ENCODE measurements around the gene VTN. TPM values are rescaled to one million over a fixed set of nuclear protein-coding genes. Genes with fewer than 3 reads are reported as not detected.

VTN gene
- 0.24 and 0.32 TPM in 2 replicates for total RNA-seq (2014; rRNA removed; shearing (Covaris generic))
- 1.5 and 2.1 TPM in 2 replicates for polyA plus RNA-seq (2015; cell fraction: cytosol; rRNA removed)
- 0.35 and 6.2 TPM in 2 replicates for polyA plus RNA-seq (2015; cell fraction: nucleus; rRNA removed)

- peak; percentile 50 for DNase-seq (ENCODE audit: low read depth, low spot score)
- in situ Hi-C loops (cut with HindIII; ENCODE audit: low pct_unique_long_range_greater_than_20kb, low sequenced_read_pairs) = no loop called here
These were observed at the start of gene VTN for GRCh38 chr17:28370035-28370743. Gene VTN, minus strand, starts transcription at chr17:28370307. Its CDS starts 104 bp downstream, at chr17:28370203.

GRCh38 chr17:28416703-28417311 is 46.7 kb upstream of the VTN start:
- DNase-seq (ENCODE audit: low read depth, low spot score) = peak; percentile 85
- in situ Hi-C loops (cut with HindIII; ENCODE audit: low pct_unique_long_range_greater_than_20kb, low sequenced_read_pairs) = no loop called here

GRCh38 chr17:28415886-28416285 is 45.8 kb upstream of the VTN start:
- no peak for DNase-seq (ENCODE audit: low read depth, low spot score)
- in situ Hi-C loops (cut with HindIII; ENCODE audit: low pct_unique_long_range_greater_than_20kb, low sequenced_read_pairs) = no loop called here

GRCh38 chr17:28413804-28414203 is 43.7 kb upstream of the VTN start:
- in situ Hi-C loops (cut with HindIII; ENCODE audit: low pct_unique_long_range_greater_than_20kb, low sequenced_read_pairs) = no loop called here

GRCh38 chr17:28412099-28412498 is 42.0 kb upstream of the VTN start:
- DNase-seq (ENCODE audit: low read depth, low spot score) = no peak
- in situ Hi-C loops (cut with HindIII; ENCODE audit: low pct_unique_long_range_greater_than_20kb, low sequenced_read_pairs) = no loop called here

More at GRCh38 chr17:28413804-28414203, 43.7 kb upstream of the VTN start:
- no peak for DNase-seq (ENCODE audit: low read depth, low spot score)

GRCh38 chr17:28407974-28408306 is 37.8 kb upstream of the VTN start:
- in situ Hi-C loops (cut with HindIII; ENCODE audit: low pct_unique_long_range_greater_than_20kb, low sequenced_read_pairs) = no loop called here
- DNase-seq (ENCODE audit: low read depth, low spot score) = no peak

- no peak for DNase-seq (ENCODE audit: low read depth, low spot score)
- in situ Hi-C loops (cut with HindIII; ENCODE audit: low pct_unique_long_range_greater_than_20kb, low sequenced_read_pairs) = no loop called here
These were observed 37.2 kb upstream of the VTN start for GRCh38 chr17:28407130-28407973.

GRCh38 chr17:28406473-28406814 is 36.3 kb upstream of the VTN start:
- DNase-seq (ENCODE audit: low read depth, low spot score) = no peak
- in situ Hi-C loops (cut with HindIII; ENCODE audit: low pct_unique_long_range_greater_than_20kb, low sequenced_read_pairs) = no loop called here

- in situ Hi-C loops (cut with HindIII; ENCODE audit: low pct_unique_long_range_greater_than_20kb, low sequenced_read_pairs) = no loop called here
- DNase-seq (ENCODE audit: low read depth, low spot score) = peak; percentile 41
These were observed 35.7 kb upstream of the VTN start, which contains the start of gene SLC46A1 for GRCh38 chr17:28405632-28406472. Gene SLC46A1, minus strand, starts transcription at chr17:28406212. Its CDS starts 98 bp downstream, at chr17:28406114.

- no peak for DNase-seq (ENCODE audit: low read depth, low spot score)
- in situ Hi-C loops (cut with HindIII; ENCODE audit: low pct_unique_long_range_greater_than_20kb, low sequenced_read_pairs) = no loop called here
These were observed 34.9 kb upstream of the VTN start for GRCh38 chr17:28404812-28405570.

GRCh38 chr17:28404461-28404811 is 34.3 kb upstream of the VTN start:
- in situ Hi-C loops (cut with HindIII; ENCODE audit: low pct_unique_long_range_greater_than_20kb, low sequenced_read_pairs) = no loop called here

GRCh38 chr17:28404007-28404406 is 33.9 kb upstream of the VTN start:
- in situ Hi-C loops (cut with HindIII; ENCODE audit: low pct_unique_long_range_greater_than_20kb, low sequenced_read_pairs) = no loop called here
- DNase-seq (ENCODE audit: low read depth, low spot score) = no peak

More at GRCh38 chr17:28404461-28404811, 34.3 kb upstream of the VTN start:
- DNase-seq (ENCODE audit: low read depth, low spot score) = no peak

- no peak for DNase-seq (ENCODE audit: low read depth, low spot score)
- in situ Hi-C loops (cut with HindIII; ENCODE audit: low pct_unique_long_range_greater_than_20kb, low sequenced_read_pairs) = no loop called here
These were observed 32.7 kb upstream of the VTN start for GRCh38 chr17:28402844-28403243.

- in situ Hi-C loops (cut with HindIII; ENCODE audit: low pct_unique_long_range_greater_than_20kb, low sequenced_read_pairs) = no loop called here
These were observed 32.1 kb upstream of the VTN start for GRCh38 chr17:28402224-28402630.

GRCh38 chr17:28399808-28400207 is 29.7 kb upstream of the VTN start:
- in situ Hi-C loops (cut with HindIII; ENCODE audit: low pct_unique_long_range_greater_than_20kb, low sequenced_read_pairs) = no loop called here
- no peak for DNase-seq (ENCODE audit: low read depth, low spot score)

More at GRCh38 chr17:28402224-28402630, 32.1 kb upstream of the VTN start:
- no peak for DNase-seq (ENCODE audit: low read depth, low spot score)

- DNase-seq (ENCODE audit: low read depth, low spot score) = no peak
- in situ Hi-C loops (cut with HindIII; ENCODE audit: low pct_unique_long_range_greater_than_20kb, low sequenced_read_pairs) = no loop called here
These were observed 28.3 kb upstream of the VTN start for GRCh38 chr17:28398280-28398981.
